Suprapubic skin (tissue), 4 donors: ENCODE results near the gene ROBO3. TPM values are rescaled to one million over a fixed set of nuclear protein-coding genes. Genes with fewer than 3 reads are reported as not detected.

Source experiments
- DNase-seq, 2 donors: peaks; one replicate each; pipeline ENCODE4 v3.0.0-alpha.2; 2019; ENCODE audit warnings: low spot score in 2 of 2
- H3K27ac ChIP-seq: fragments of 200-600 bp; sonication (generic); one replicate; pipeline ENCODE4 v1.5.1; 2019
- H3K27me3 ChIP-seq: fragments of 200-600 bp; sonication (generic); one replicate; pipeline ENCODE4 v1.5.1; 2019
- H3K36me3 ChIP-seq: fragments of 200-600 bp; sonication (generic); one replicate; pipeline ENCODE4 v1.5.1; 2019
- H3K4me1 ChIP-seq: fragments of 200-600 bp; sonication (generic); one replicate; pipeline ENCODE4 v1.5.1; 2019
- H3K4me3 ChIP-seq: fragments of 200-600 bp; sonication (generic); one replicate; pipeline ENCODE4 v1.5.1; 2019; ENCODE audit warnings: mild to moderate bottlenecking
- H3K9me3 ChIP-seq: fragments of 200-600 bp; sonication (generic); one replicate; pipeline ENCODE4 v1.5.1; 2019
- EP300 ChIP-seq: sonication (generic); formaldehyde crosslinking; IDR thresholded peaks from one replicate; pipeline ENCODE4 v1.6.1; 2017; ENCODE audit warnings: antibody characterized with exemption
- POLR2A ChIP-seq, 2 donors: fragments of 450-650 bp; IDR thresholded peaks; one replicate each; pipeline ENCODE4 v1.6.1; 2017; ENCODE audit warnings: antibody characterized with exemption in 2 of 2, mild to moderate bottlenecking in 2 of 2, moderate library complexity in 2 of 2
- POLR2AphosphoS5 ChIP-seq, 3 donors: sonication (generic); formaldehyde crosslinking; IDR thresholded peaks; one replicate each; pipeline ENCODE4 v1.6.1; 2017; ENCODE audit warnings: antibody characterized with exemption in 3 of 3
- WGBS: methylation state at CpG from one replicate; pipeline ENCODE4 v1.1.5; 2018; 5-methylcytosine and 5-hydroxymethylcytosine counted together
- total RNA-seq, 4 donors: library from RNA; depleted of rRNA; stranded (reverse); fragments of >200 nt; gene quantifications; one replicate each; pipeline ENCODE4 v1.1.0, GENCODE V29; 2016
- TF ChIP-seq, protein P1 (sequence below), 2 donors: fragments of 200-600 bp in 1 of 2; fragments of 450-650 bp in 1 of 2; sonication (generic) in 1 of 2; IDR thresholded peaks; one replicate each; pipeline ENCODE4 v1.5.1; 2016 to 2019; ENCODE audit warnings: antibody characterized with exemption in 2 of 2, mild to moderate bottlenecking in 1 of 2, moderate library complexity in 1 of 2

ROBO3 gene
- total RNA-seq, 4 donors from 2014 or later, result 1.9 to 6.8 (median 3.6) TPM

- TF ChIP-seq POLR2AphosphoS5 (IDR thresholded peaks at IDR 0.05) (no peak), EP300 (no peak), POLR2A (IDR thresholded peaks at IDR 0.05) (no peak)
- TF ChIP-seq, protein P1, sequence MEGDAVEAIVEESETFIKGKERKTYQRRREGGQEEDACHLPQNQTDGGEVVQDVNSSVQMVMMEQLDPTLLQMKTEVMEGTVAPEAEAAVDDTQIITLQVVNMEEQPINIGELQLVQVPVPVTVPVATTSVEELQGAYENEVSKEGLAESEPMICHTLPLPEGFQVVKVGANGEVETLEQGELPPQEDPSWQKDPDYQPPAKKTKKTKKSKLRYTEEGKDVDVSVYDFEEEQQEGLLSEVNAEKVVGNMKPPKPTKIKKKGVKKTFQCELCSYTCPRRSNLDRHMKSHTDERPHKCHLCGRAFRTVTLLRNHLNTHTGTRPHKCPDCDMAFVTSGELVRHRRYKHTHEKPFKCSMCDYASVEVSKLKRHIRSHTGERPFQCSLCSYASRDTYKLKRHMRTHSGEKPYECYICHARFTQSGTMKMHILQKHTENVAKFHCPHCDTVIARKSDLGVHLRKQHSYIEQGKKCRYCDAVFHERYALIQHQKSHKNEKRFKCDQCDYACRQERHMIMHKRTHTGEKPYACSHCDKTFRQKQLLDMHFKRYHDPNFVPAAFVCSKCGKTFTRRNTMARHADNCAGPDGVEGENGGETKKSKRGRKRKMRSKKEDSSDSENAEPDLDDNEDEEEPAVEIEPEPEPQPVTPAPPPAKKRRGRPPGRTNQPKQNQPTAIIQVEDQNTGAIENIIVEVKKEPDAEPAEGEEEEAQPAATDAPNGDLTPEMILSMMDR (IDR thresholded peaks at IDR 0.05), result no peak
- Histone ChIP-seq H3K27me3 (peaks cover 5% of the 10 kb centered on the region), H3K4me3 (no peak overlapping the region), H3K4me1 (peaks cover 8% of the 10 kb centered on the region), H3K27ac (no peak overlapping the region), H3K9me3 (no peaks in the 10 kb centered on the region), H3K36me3 (no peaks in the 10 kb centered on the region)
- no peak for DNase-seq
These were observed 58.1 kb downstream of the ROBO3 start for GRCh38 chr11:124923296-124923695.

DNA sequence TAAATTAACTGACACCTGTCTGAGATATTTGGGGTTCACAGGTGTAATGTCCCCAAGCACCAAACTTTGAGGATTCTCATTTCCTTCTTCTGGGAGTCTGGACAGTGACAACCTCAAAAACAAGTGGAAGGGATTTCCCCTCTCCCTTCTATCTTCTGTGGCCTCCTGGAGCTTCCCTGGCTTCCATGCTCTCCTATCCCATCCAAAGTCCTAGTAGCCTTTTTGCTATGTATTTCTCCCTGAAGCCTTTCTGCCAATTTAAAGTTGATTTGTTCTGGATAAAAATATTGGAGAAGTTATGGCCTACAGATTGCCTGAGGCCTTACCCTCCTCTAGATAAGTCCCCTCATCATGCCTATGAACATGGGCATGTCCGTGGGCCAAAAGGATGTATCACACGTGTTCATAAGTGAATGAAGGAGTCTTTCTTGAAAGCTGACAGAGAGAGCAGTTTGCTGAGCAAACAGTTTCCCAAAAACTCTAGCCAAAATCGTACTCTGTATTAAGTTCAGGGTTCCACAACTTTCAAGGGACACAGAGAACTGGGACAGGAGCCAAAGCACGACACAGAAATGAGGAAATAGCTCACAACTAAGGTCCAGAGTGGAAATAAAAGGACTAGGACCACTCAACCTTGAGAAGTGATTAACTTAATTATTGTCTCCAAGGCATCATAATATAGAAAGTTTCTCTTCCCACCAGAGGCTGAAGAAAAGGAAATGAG, 63.9 kb downstream of the ROBO3 start:
- no peak overlapping the region for H3K27ac ChIP-seq
- TF ChIP-seq POLR2A (IDR thresholded peaks at IDR 0.05) (no peak), EP300 (no peak), POLR2AphosphoS5 (IDR thresholded peaks at IDR 0.05) (no peak)
- TF ChIP-seq, protein P1 (IDR thresholded peaks at IDR 0.05), result no peak
- no peaks in the 10 kb centered on the region for H3K9me3 ChIP-seq
- no peak overlapping the region for H3K4me3 ChIP-seq
- H3K4me1 ChIP-seq, result no peaks in the 10 kb centered on the region
- DNase-seq, result no peak
- no peaks in the 10 kb centered on the region for H3K27me3 ChIP-seq
- 38% methylated on average over 4 of the region's 4 CpGs for WGBS
- no peaks in the 10 kb centered on the region for H3K36me3 ChIP-seq

- H3K4me3 ChIP-seq, result no peak overlapping the region
- H3K9me3 ChIP-seq, result no peaks in the 10 kb centered on the region
- H3K36me3 ChIP-seq, result no peaks in the 10 kb centered on the region
- DNase-seq, result no peak
- 58% methylated on average over 3 of the region's 3 CpGs for WGBS
- no peak overlapping the region for H3K27ac ChIP-seq
- TF ChIP-seq POLR2A (IDR thresholded peaks at IDR 0.05) (no peak), EP300 (no peak), POLR2AphosphoS5 (IDR thresholded peaks at IDR 0.05) (no peak)
- TF ChIP-seq, protein P1 (IDR thresholded peaks at IDR 0.05), result no peak
- H3K4me1 ChIP-seq, result no peaks in the 10 kb centered on the region
- peaks cover 7% of the 10 kb centered on the region for H3K27me3 ChIP-seq
These were observed 65.6 kb downstream of the ROBO3 start for GRCh38 chr11:124930799-124931198.

Other genes starting within 250 kb of the ROBO3 start
- 10 to 100 TPM; 25.9 to 48.8 (median 32.8) TPM for gene TBRG1, start 242.6 kb upstream of the ROBO3 start, total RNA-seq
- 1 to 10 TPM; 6.6 to 8.9 (median 7.7) TPM for gene SIAE, start 191.7 kb upstream of the ROBO3 start, total RNA-seq
- gene SPA17, start 191.5 kb upstream of the ROBO3 start, total RNA-seq, result 1 to 10 TPM; 1.1 to 8.1 (median 2.4) TPM
- gene NRGN, start 125.5 kb upstream of the ROBO3 start, total RNA-seq, result 1 to 10 TPM in 1 of 4 donors, under 1 TPM in 1, not detected in 2; 0.65 to 1.3 TPM
- gene VSIG2, start 113.2 kb upstream of the ROBO3 start, total RNA-seq, result 1 to 10 TPM in 3 of 4 donors, under 1 TPM in 1; 0.60 to 3.3 (median 1.7) TPM
- gene ESAM, start 103.1 kb upstream of the ROBO3 start, total RNA-seq, result 10 to 100 TPM; 11.0 to 26.5 (median 15.6) TPM
- gene MSANTD2, start 65.0 kb upstream of the ROBO3 start, total RNA-seq, result 10 to 100 TPM in 2 of 4 donors, 1 to 10 TPM in 2; 5.5 to 42.5 (median 11.7) TPM
- 10 to 100 TPM in 2 of 4 donors, 1 to 10 TPM in 2; 2.5 to 18.7 (median 9.6) TPM for gene ROBO4, start 32.4 kb downstream of the ROBO3 start, total RNA-seq
- gene HEPN1, start 53.8 kb downstream of the ROBO3 start, total RNA-seq, result not detected
- gene HEPACAM, start 70.6 kb downstream of the ROBO3 start, total RNA-seq, result 1 to 10 TPM in 1 of 4 donors, under 1 TPM in 2, not detected in 1; 0.72 to 1.4 (median 0.89) TPM
- gene CCDC15, start 88.8 kb downstream of the ROBO3 start, total RNA-seq, result 10 to 100 TPM in 1 of 4 donors, 1 to 10 TPM in 3; 2.0 to 11.5 (median 3.8) TPM
- 100 to 1,000 TPM in 3 of 4 donors, 10 to 100 TPM in 1; 67.3 to 189 (median 119) TPM for gene SLC37A2, start 197.9 kb downstream of the ROBO3 start, total RNA-seq
- 10 to 100 TPM in 3 of 4 donors, 1 to 10 TPM in 1; 9.9 to 19.9 (median 14.6) TPM for gene TMEM218, start 246.2 kb downstream of the ROBO3 start, total RNA-seq